Endothelial cell of umbilical vein (primary cell): ENCODE data around the gene ARTN.

Experiments
- CTCF ChIP-seq, 2 donors: IDR thresholded peaks; 1 replicate in 1 of 2; 2 replicates in 1 of 2; pipeline ENCODE4 v1.5.1; 2011; ENCODE audit warnings: low read length in 2 of 2, mild to moderate bottlenecking in 2 of 2, moderate library complexity in 2 of 2, control low read depth in 1 of 2, inconsistent platforms in 1 of 2, low read depth in 1 of 2; ENCODE audit not compliant: insufficient read depth in 1 of 2; ENCODE audit errors: extremely low read depth in 1 of 2
- EZH2 ChIP-seq: IDR thresholded peaks from 2 replicates; pipeline ENCODE4 v1.6.1; 2012; ENCODE audit warnings: borderline replicate concordance, low read depth, mild to moderate bottlenecking, moderate library complexity, low read length, inconsistent platforms; ENCODE audit not compliant: severe bottlenecking
- FOS ChIP-seq: IDR thresholded peaks from 2 replicates; pipeline ENCODE4 v1.6.1; 2011; ENCODE audit warnings: mild to moderate bottlenecking, low read length, moderate library complexity, borderline replicate concordance; ENCODE audit not compliant: insufficient read depth
- GATA2 ChIP-seq: IDR thresholded peaks from 2 replicates; pipeline ENCODE4 v1.7.0; 2011; ENCODE audit warnings: low read depth, mild to moderate bottlenecking, moderate library complexity, mixed read lengths, low read length; ENCODE audit not compliant: insufficient read length, insufficient read depth
- JUN ChIP-seq: IDR thresholded peaks from 2 replicates; pipeline ENCODE4 v1.6.1; 2011; ENCODE audit warnings: borderline replicate concordance, low read depth; ENCODE audit not compliant: insufficient read length, insufficient read depth
- MAX ChIP-seq: IDR thresholded peaks from 2 replicates; pipeline ENCODE4 v1.6.1; 2011; ENCODE audit not compliant: insufficient read depth, insufficient read length
- MYC ChIP-seq: IDR thresholded peaks from one replicate; pipeline ENCODE4 v1.6.1; 2011; ENCODE audit warnings: mild to moderate bottlenecking, low read depth, low read length
- POLR2A ChIP-seq: IDR thresholded peaks from 2 replicates; pipeline ENCODE4 v1.6.1; 2012; ENCODE audit warnings: low read depth, mild to moderate bottlenecking, control low read depth, low read length
- POLR2AphosphoS5 ChIP-seq: IDR thresholded peaks from 2 replicates; pipeline ENCODE4 v1.6.1; 2012; ENCODE audit warnings: low read depth, mild to moderate bottlenecking, control low read depth, low read length, moderate library complexity; ENCODE audit not compliant: insufficient read depth

- TF ChIP-seq CTCF (IDR thresholded peaks at IDR 0.05; ENCODE audit: extremely low read depth in 1 of 2, insufficient read depth in 1 of 2, low read depth in 1 of 2, low read length in 2 of 2) (no peak), POLR2A (no peak), MYC (no peak), MAX (no peak), GATA2 (no peak), EZH2 (no peak), POLR2AphosphoS5 (no peak), FOS (no peak), JUN (no peak)
These were observed 48.6 kb downstream of the ARTN start for GRCh38 chr1:43982241-43982640.
